ENCODE results near the gene REXO4. TPM values are rescaled to one million over a fixed set of nuclear protein-coding genes. Genes with fewer than 3 reads are reported as not detected.

Gene REXO4, protein sequence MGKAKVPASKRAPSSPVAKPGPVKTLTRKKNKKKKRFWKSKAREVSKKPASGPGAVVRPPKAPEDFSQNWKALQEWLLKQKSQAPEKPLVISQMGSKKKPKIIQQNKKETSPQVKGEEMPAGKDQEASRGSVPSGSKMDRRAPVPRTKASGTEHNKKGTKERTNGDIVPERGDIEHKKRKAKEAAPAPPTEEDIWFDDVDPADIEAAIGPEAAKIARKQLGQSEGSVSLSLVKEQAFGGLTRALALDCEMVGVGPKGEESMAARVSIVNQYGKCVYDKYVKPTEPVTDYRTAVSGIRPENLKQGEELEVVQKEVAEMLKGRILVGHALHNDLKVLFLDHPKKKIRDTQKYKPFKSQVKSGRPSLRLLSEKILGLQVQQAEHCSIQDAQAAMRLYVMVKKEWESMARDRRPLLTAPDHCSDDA
- 25.6 and 26.1 TPM in 2 replicates for total RNA-seq

- intact Hi-C loops (cut with micrococcal nuclease) = loop anchor here (1.0 to 5.0 kb wide), 5 partner anchors 10 to 62 kb away; partner anchors contain the start of genes CACFD1, SLC2A6, STKLD1 and SURF1
Measured at GRCh38 chr9:133417541-133418461, at the start of gene REXO4. Gene REXO4, minus strand, starts transcription at chr9:133418010. Its CDS starts 166 bp downstream, at chr9:133417844.

DNA sequence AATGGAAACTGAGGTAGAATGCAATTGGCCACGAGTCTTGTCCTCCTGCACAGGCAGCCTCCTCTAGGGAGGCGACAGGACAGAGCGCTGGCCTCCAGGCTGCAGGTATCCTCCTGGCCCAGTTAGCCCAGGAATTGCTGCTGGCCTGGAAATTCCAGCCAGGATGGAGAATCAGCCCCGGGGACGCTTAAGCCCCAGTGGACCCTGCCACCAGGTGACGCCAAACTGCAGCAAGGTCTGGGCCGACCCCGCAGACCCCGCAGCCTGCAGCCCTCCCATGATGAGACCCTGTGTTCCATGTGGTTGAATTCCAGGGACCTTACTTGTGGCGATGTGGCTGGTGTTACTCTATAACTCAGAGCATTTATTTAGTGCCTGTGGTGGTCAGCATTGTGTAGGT is 49.3 kb upstream of the REXO4 start:
- intact Hi-C loops (cut with micrococcal nuclease) = no loop called here

DNA sequence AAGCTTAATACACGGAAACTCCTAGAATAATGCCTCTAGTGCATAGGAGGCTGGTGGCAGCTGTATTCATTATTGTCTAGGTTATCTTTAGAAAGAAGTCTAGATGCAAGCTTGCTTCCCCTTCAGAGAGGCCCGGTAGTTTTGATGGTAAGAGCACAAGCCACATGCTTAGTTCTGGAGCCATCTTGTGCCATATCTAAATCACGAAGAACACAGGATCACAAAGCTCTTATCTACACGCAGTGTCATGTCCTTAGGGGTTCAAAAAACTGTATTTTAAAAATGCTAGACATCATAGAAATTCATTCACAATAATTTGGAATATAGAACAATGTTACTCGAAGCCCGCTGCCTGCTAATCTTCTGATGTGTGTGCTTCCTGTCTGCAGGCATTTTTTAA is 48.2 kb upstream of the REXO4 start:
- intact Hi-C loops (cut with micrococcal nuclease) = no loop called here

DNA sequence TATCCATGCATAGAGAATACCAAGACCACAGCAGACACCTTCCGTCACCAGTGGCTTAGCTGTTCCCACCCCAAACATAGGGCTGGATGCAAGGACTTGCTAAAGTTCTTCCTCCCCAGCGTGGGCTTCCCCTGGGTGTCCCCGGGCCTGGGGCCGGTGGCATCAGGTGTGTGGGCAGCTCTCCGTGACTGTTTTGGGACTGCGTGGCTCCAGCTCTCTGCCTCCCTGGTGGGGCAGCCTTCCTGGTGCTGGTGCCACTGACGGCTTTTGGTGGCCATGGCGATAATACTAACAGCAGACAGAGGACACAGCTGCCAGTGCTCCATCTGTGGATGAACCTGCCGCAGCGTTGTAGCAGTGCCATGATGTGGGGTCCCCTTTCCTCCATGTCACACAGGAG is 46.8 kb upstream of the REXO4 start:
- intact Hi-C loops (cut with micrococcal nuclease) = no loop called here

DNA sequence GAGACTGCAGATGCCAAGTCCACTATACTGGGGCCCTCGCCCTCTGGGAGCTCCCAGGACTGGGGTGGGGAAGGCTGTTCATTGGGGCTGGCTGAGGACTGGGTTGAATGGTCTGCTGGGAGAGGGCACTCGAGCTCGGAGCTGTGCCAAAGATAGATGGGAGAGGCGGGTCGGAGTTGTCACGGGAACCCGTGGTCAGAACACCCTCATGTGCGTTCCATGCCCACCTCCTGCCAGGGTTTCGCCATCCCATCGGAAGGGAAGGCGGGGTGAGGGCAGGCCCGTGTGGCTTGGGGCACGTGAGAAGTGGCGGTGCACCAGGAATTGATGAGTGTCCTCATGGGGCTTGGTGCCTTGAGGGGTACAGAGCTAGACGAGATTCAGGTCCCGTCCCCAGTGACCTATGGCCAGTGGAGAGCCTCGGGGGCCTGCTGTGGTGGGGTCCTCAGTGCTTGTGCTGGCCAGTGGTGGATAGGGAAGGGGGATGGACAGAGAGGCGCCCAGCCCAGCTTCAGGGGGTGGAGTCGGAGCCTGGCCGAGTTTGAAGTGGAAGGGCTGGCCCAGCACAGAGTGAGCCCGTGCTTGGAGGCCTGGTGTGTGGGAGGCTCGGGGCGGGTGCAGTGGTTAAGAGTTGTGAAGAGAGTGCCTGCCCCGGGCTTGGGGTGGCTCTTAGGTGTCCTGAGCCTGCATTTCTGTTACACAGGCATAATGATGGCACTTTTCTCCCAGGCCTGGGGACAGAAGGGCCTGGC is 46.2 kb upstream of the REXO4 start:
- intact Hi-C loops (cut with micrococcal nuclease) = no loop called here

DNA sequence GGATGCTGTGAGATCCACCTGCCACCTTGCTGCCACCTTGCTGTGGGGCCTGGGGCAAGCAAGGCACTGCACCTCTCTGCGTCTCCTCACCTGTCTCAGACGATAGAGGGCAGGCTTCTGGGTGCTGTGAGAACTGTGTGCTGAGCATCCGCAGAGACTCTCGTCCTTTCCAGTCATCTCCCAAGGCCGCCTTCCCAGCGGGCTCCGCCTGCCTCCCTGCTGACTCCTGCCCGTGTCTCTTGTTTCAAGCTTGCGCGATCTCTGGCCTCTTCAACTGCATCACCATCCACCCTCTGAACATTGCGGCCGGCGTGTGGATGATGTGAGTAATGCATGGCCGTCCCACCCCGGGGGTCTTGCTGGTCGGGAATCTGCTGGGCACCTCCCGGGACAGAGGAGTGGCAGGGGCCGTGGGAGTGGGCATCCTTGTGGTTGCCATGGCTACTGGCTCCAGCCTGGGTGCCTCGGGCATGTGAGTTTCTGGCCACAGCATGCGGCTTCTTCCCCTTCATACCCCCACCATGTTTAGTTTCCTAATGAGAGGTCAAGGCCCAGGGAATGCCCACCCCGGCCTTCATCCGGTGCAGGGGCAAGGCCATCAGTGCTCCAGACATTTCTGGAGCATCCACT is 45.5 kb upstream of the REXO4 start:
- intact Hi-C loops (cut with micrococcal nuclease) = no loop called here

GRCh38 chr9:133461975-133462374 is 44.2 kb upstream of the REXO4 start:
- intact Hi-C loops (cut with micrococcal nuclease) = no loop called here

- intact Hi-C loops (cut with micrococcal nuclease) = no loop called here
Measured at GRCh38 chr9:133460405-133461175, 42.8 kb upstream of the REXO4 start.

- intact Hi-C loops (cut with micrococcal nuclease) = loop anchor here (1.0 to 5.0 kb wide), 4 partner anchors 19 to 566 kb away; partner anchors contain the start of genes BRD3OS, REXO4, SLC2A6 and STKLD1
Measured at GRCh38 chr9:133459476-133460404, 41.9 kb upstream of the REXO4 start, which contains the start of gene CACFD1. Gene CACFD1, plus strand, starts transcription at chr9:133459978. Its CDS starts 89 bp downstream, at chr9:133460067.

GRCh38 chr9:133458643-133459312 is 41.0 kb upstream of the REXO4 start:
- intact Hi-C loops (cut with micrococcal nuclease) = loop anchor here (1.0 to 5.0 kb wide), 4 partner anchors 20 to 567 kb away; partner anchors contain the start of genes BRD3OS, REXO4, SLC2A6 and STKLD1

GRCh38 chr9:133457748-133458147 is 39.9 kb upstream of the REXO4 start:
- intact Hi-C loops (cut with micrococcal nuclease) = loop anchor here (2.0 to 5.0 kb wide), 2 partner anchors 21 to 40 kb away; partner anchors contain the start of genes REXO4 and SLC2A6

- intact Hi-C loops (cut with micrococcal nuclease) = loop anchor here (5.0 kb wide), 1 partner anchor 40 kb away; the partner anchor contains the start of gene REXO4
Measured at GRCh38 chr9:133457233-133457632, 39.4 kb upstream of the REXO4 start.

DNA sequence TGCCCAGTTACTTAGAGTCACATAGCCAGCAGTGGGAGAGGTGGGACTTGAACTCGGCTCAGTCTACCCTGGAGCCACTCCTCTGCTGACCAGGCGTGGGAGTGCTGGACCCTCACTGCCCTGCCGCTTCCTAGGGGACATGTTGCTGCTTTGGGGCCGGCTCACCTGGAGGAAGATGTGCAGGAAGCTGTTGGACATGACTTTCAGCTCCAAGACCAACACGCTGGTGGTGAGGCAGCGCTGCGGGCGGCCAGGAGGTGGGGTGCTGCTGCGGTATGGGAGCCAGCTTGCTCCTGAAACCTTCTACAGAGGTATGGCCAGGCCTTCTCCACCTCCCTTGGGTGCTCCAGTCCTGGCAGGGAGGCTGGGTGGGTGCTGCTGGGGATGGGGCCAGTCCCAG is 38.6 kb upstream of the REXO4 start:
- intact Hi-C loops (cut with micrococcal nuclease) = loop anchor here (5.0 kb wide), 1 partner anchor 39 kb away; the partner anchor contains the start of gene REXO4

GRCh38 chr9:133455936-133456335 is 38.1 kb upstream of the REXO4 start:
- intact Hi-C loops (cut with micrococcal nuclease) = loop anchor here (5.0 kb wide), 1 partner anchor 39 kb away; the partner anchor contains the start of gene REXO4

DNA sequence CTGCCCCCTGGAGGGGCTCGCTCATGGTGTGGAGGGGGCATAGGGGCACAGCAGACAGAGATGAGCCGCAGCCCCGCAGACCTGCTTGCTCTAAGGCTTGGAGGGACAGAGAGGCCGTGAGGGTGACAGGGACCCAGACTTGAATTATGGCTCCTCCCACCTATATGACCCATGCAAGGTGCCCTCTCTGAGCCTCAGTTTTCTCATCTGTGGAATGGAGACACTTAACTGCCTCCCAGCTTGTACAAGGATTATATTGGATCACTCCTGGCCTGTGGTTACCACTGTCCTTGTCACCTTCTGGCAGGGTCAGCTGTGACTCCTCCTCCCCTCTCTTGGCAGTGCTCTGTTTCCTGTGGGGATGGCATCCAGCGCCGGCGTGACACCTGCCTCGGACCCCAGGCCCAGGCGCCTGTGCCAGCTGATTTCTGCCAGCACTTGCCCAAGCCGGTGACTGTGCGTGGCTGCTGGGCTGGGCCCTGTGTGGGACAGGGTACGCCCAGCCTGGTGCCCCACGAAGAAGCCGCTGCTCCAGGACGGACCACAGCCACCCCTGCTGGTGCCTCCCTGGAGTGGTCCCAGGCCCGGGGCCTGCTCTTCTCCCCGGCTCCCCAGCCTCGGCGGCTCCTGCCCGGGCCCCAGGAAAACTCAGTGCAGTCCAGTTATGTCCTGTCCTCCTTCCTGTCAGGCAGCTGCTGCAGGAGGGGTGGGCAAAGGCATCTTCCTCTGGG is 37.3 kb upstream of the REXO4 start:
- intact Hi-C loops (cut with micrococcal nuclease) = loop anchor here (5.0 kb wide), 1 partner anchor 38 kb away; the partner anchor contains the start of gene REXO4

- intact Hi-C loops (cut with micrococcal nuclease) = no loop called here
Measured at GRCh38 chr9:133454325-133454724, 36.5 kb upstream of the REXO4 start.

- intact Hi-C loops (cut with micrococcal nuclease) = no loop called here
Measured at GRCh38 chr9:133453651-133454050, 35.8 kb upstream of the REXO4 start.
